T-cell (primary cell): ENCODE measurements around the gene MDFI. TPM values are rescaled to one million over a fixed set of nuclear protein-coding genes. Genes with fewer than 3 reads are reported as not detected.

Source experiments
- ATAC-seq, 4 experiments: fragments of 200-7000 bp in 3 of 4; fragments of 150-1000 bp in 1 of 4; cut with Tn5 transposase; replicated peaks in 1 of 4; 1 replicate in 3 of 4; 2 replicates in 1 of 4; pipeline ENCODE4 v1.10.0; 2021; ENCODE audit warnings: moderate library complexity in 3 of 4, mild to moderate bottlenecking in 2 of 4, moderate number of reproducible peaks in 1 of 4
- CTCF ChIA-PET, 2 donors: fragments of 300-600 bp; sonication (Branson Sonifier 250); formaldehyde crosslinking; loops; one replicate each; lab custom pipeline; 2022; ENCODE audit warnings: antibody characterized with exemption in 2 of 2; lab: Charles Lee
- POLR2A ChIA-PET, 2 donors: fragments of 300-600 bp; sonication (Branson Sonifier 250); formaldehyde crosslinking; loops; one replicate each; lab custom pipeline; 2022; ENCODE audit warnings: antibody characterized with exemption in 2 of 2; lab: Charles Lee
- DNase-seq, 35 experiments: peaks; one replicate each; pipeline versions ENCODE4 v3.0.0 to v3.0.0-alpha.2; 2013 to 2023
- H3K27ac ChIP-seq: one replicate; pipeline ENCODE4 v1.5.1; 2013; ENCODE audit warnings: low read length
- H3K27me3 ChIP-seq, 2 experiments: replicated peaks in 1 of 2; 1 replicate in 1 of 2; 2 replicates in 1 of 2; pipeline versions ENCODE4 v1.6.1 to v1.7.0; 2013; ENCODE audit warnings: low read length in 1 of 2, mixed read lengths in 1 of 2; ENCODE audit not compliant: control insufficient read depth in 2 of 2, insufficient read depth in 2 of 2; ENCODE audit errors: extremely low read depth in 1 of 2
- H3K36me3 ChIP-seq, 2 donors: 1 replicate in 1 of 2; 2 replicates in 1 of 2; pipeline versions ENCODE4 v1.6.1 to v1.7.0; 2013; ENCODE audit warnings: low read length in 1 of 2; ENCODE audit not compliant: control insufficient read depth in 2 of 2, insufficient read depth in 1 of 2; ENCODE audit errors: extremely low read depth in 1 of 2
- H3K4me1 ChIP-seq, 2 experiments: 1 replicate in 1 of 2; 2 replicates in 1 of 2; pipeline versions ENCODE4 v1.6.1 to v1.7.0; 2013; ENCODE audit warnings: low read length in 2 of 2, mixed read lengths in 1 of 2; ENCODE audit not compliant: insufficient read depth in 2 of 2, control insufficient read depth in 1 of 2; ENCODE audit errors: extremely low read depth in 1 of 2
- H3K4me3 ChIP-seq, 2 donors: 1 replicate in 1 of 2; 2 replicates in 1 of 2; pipeline versions ENCODE4 v1.5.1 to v1.7.0; 2013; ENCODE audit warnings: mild to moderate bottlenecking in 2 of 2, low read length in 1 of 2, moderate library complexity in 1 of 2; ENCODE audit not compliant: control insufficient read depth in 1 of 2; ENCODE audit errors: extremely low read depth in 1 of 2
- H3K9me3 ChIP-seq: 2 replicates; pipeline ENCODE4 v1.7.0; 2013
- H3K27ac Mint-ChIP-seq, 2 donors: one replicate each; pipeline ENCODE4 v1.8.0; 2020 to 2021; ENCODE audit warnings: mild to moderate bottlenecking in 2 of 2, mixed read lengths in 2 of 2
- H3K27me3 Mint-ChIP-seq, 2 donors: one replicate each; pipeline ENCODE4 v1.8.0; 2021 to 2022; ENCODE audit warnings: mixed read lengths in 2 of 2
- H3K36me3 Mint-ChIP-seq: one replicate; pipeline ENCODE4 v1.8.0; 2021; ENCODE audit warnings: mixed read lengths
- H3K4me1 Mint-ChIP-seq, 3 donors: one replicate each; pipeline ENCODE4 v1.8.0; 2020 to 2022; ENCODE audit warnings: mixed read lengths in 3 of 3, mild to moderate bottlenecking in 1 of 3
- H3K4me3 Mint-ChIP-seq, 3 donors: one replicate each; pipeline ENCODE4 v1.8.0; 2020 to 2022; ENCODE audit warnings: mild to moderate bottlenecking in 3 of 3, mixed read lengths in 3 of 3, moderate library complexity in 3 of 3
- H3K9me3 Mint-ChIP-seq, 3 donors: one replicate each; pipeline ENCODE4 v1.8.0; 2020 to 2022; ENCODE audit warnings: mixed read lengths in 3 of 3
- WGBS: methylation state at CpG from one replicate; pipeline ENCODE4 v1.1.5; 2013; ENCODE audit warnings: missing lambda C conversion rate; ENCODE audit not compliant: insufficient coverage; 5-methylcytosine and 5-hydroxymethylcytosine counted together
- total RNA-seq, 35 experiments: library from RNA in 6 of 35; stranded (reverse) in 6 of 35; fragments of 120-200 nt in 1 of 35; gene quantifications; one replicate each; pipeline versions ENCODE4 v1.2.1 to v1.2.4 and lab custom pipeline; 2013 to 2026

The MDFI gene
- total RNA-seq, 5 donors from 2014 or later (not counting 1 experiment from before 2014, with no cell fraction given) = not detected

DNA sequence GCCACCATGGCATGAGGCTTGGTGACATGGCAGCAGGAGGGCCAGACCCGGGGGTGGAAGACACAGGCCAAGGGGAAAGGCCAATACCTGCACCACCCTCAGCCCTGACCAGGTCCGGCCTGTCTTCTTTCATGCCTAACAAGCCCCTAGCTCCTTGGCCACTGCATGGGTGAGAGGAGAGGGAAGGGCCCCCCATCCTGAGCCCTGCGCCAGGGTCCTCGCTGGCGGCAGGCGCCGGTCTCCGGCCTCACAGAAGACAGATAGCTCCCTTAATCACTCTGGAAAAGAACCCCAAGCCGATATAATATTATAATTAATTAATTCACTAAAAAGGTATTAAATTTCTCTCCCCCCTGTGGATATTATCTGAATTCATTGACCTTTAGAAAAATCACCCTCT lies 41.4 kb downstream of the MDFI start:
- CTCF ChIA-PET = no interaction called here

GRCh38 chr6:41680182-41680965 lies 42.1 kb downstream of the MDFI start:
- Histone ChIP-seq H3K4me3 (no peak overlapping the region), H3K36me3 (peaks cover under 1 to 4% of the 10 kb centered on the region in 2 donors), H3K4me1 (peaks cover 0 to 21% of the 10 kb centered on the region in 2 experiments), H3K9me3 (no peaks in the 10 kb centered on the region), H3K27ac (no peak overlapping the region), H3K27me3 (peaks cover 0 to 36% of the 10 kb centered on the region in 2 experiments)
- DNase-seq = no peak
- Mint-ChIP-seq H3K27me3 (peaks cover 8 to 17% of the 10 kb centered on the region in 2 donors), H3K27ac (no peak overlapping the region), H3K9me3 (no peaks in the 10 kb centered on the region), H3K4me1 (peaks cover 8 to 18% (median 13%) of the 10 kb centered on the region in 3 donors), H3K36me3 (no peaks in the 10 kb centered on the region), H3K4me3 (no peak overlapping the region)
- no peak for ATAC-seq
- WGBS = 80% methylated on average over 9 of the region's 11 CpGs
- ChIA-PET CTCF (interaction anchor here in 1 of 2 donors (2.4 kb wide), 1 partner anchor 77 kb away, joined by 6 read pairs; no protein-coding TSS in a partner anchor), POLR2A (no interaction called here)

More for the DNA sequence above, 41.4 kb downstream of the MDFI start:
- no peaks in the 10 kb centered on the region for H3K36me3 Mint-ChIP-seq
- Histone ChIP-seq H3K4me3 (no peak overlapping the region), H3K9me3 (no peaks in the 10 kb centered on the region), H3K36me3 (no peaks in the 10 kb centered on the region), H3K27ac (no peak overlapping the region), H3K27me3 (peaks cover 0 to 43% of the 10 kb centered on the region in 2 experiments), H3K4me1 (peaks cover 0 to 21% of the 10 kb centered on the region in 2 experiments)
- POLR2A ChIA-PET = no interaction called here
- no peak for DNase-seq
- no peak for ATAC-seq
- no peaks in the 10 kb centered on the region for H3K9me3 Mint-ChIP-seq
- peaks cover 8 to 18% (median 13%) of the 10 kb centered on the region in 3 donors for H3K4me1 Mint-ChIP-seq
- no peak overlapping the region for H3K27ac Mint-ChIP-seq
- H3K4me3 Mint-ChIP-seq = no peak overlapping the region
- H3K27me3 Mint-ChIP-seq = peaks cover 11 to 17% of the 10 kb centered on the region in 2 donors
- 100% methylated on average over 1 of the region's 9 CpGs for WGBS

DNA sequence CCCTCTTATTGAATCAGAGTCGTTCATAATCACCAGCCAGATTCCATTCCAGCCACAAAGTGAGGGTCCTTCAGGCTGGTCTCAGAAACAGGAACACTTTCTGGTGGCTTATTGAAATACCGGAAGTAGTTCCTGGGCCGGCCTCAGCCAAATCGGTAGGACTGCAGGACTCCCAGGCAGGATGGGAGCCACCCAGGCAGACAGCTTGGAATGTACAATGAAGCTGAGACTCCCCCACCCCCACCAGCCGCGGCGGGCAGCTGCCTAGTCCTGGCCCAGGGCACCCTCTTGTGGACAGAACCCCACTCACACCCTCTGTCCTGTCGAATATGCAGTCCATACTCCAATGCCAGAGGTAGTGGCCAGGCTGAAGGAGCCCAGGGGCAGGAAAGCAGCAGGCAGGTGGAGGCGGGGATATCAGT lies 43.8 kb downstream of the MDFI start:
- Mint-ChIP-seq H3K27me3 (peaks cover 1 to 4% of the 10 kb centered on the region in 2 donors), H3K4me1 (peaks cover 8 to 18% (median 13%) of the 10 kb centered on the region in 3 donors), H3K27ac (peak overlapping the region in 1 of 2 donors; percentile 82), H3K4me3 (peak overlapping the region; percentile 77 to 80 (median 80)), H3K36me3 (no peaks in the 10 kb centered on the region), H3K9me3 (no peaks in the 10 kb centered on the region)
- WGBS = 13% methylated on average over 4 of the region's 9 CpGs
- CTCF ChIA-PET = interaction anchor here (0.5 to 2.4 kb wide), 3 partner anchors 79 to 590 kb away, joined by 4 to 11 read pairs (median 6); no protein-coding TSS in a partner anchor
- Histone ChIP-seq H3K4me1 (peaks cover 0 to 21% of the 10 kb centered on the region in 2 experiments), H3K27ac (no peak overlapping the region), H3K4me3 (no peak overlapping the region), H3K36me3 (peaks cover 9% of the 10 kb centered on the region in 2 donors), H3K27me3 (peaks cover 0 to 30% of the 10 kb centered on the region in 2 experiments), H3K9me3 (no peaks in the 10 kb centered on the region)
- POLR2A ChIA-PET = interaction anchor here in 1 of 2 donors (0.7 kb wide), 1 partner anchor 234 kb away, joined by 4 read pairs; no protein-coding TSS in a partner anchor
- ATAC-seq (peak; percentile 39 to 70 (median 46)), DNase-seq (peak; percentile 28 to 75 (median 59))

GRCh38 chr6:41682497-41683272 lies 44.4 kb downstream of the MDFI start:
- POLR2A ChIA-PET = no interaction called here
- peak overlapping the region in 1 of 2 donors; percentile 48 for H3K4me3 ChIP-seq

GRCh38 chr6:41683273-41683522 lies 44.9 kb downstream of the MDFI start:
- ATAC-seq (peak; percentile 26 to 62 (median 42)), DNase-seq (no peak)
- peaks cover 0 to 21% of the 10 kb centered on the region in 2 experiments for H3K4me1 ChIP-seq
- Mint-ChIP-seq H3K27ac (peak overlapping the region; percentile 76 to 82), H3K4me1 (peaks cover 8 to 18% (median 13%) of the 10 kb centered on the region in 3 donors), H3K27me3 (peaks cover 0 to 4% of the 10 kb centered on the region in 2 donors), H3K4me3 (peak overlapping the region; percentile 77 to 80 (median 80)), H3K9me3 (no peaks in the 10 kb centered on the region), H3K36me3 (peaks cover 4% of the 10 kb centered on the region)
- H3K4me3 ChIP-seq = peak overlapping the region; percentile 48 to 60
- peaks cover 0 to 22% of the 10 kb centered on the region in 2 experiments for H3K27me3 ChIP-seq
- CTCF ChIA-PET = interaction anchor here (0.5 to 1.8 kb wide), 9 partner anchors 24 to 1467 kb away, joined by 3 to 13 read pairs (median 5); no protein-coding TSS in a partner anchor
- 19% methylated on average over 18 of the region's 18 CpGs for WGBS
- POLR2A ChIA-PET = no interaction called here
- H3K27ac ChIP-seq = peak overlapping the region; percentile 7
- no peaks in the 10 kb centered on the region for H3K9me3 ChIP-seq
- H3K36me3 ChIP-seq = peaks cover 9 to 10% of the 10 kb centered on the region in 2 donors

More at GRCh38 chr6:41682497-41683272, 44.4 kb downstream of the MDFI start:
- no peak overlapping the region for H3K27ac ChIP-seq
- H3K9me3 ChIP-seq = no peaks in the 10 kb centered on the region
- peaks cover 0 to 24% of the 10 kb centered on the region in 2 experiments for H3K27me3 ChIP-seq
- peak; percentile 5 to 29 (median 9) for ATAC-seq
- Mint-ChIP-seq H3K4me3 (peak overlapping the region; percentile 77 to 80 (median 80)), H3K9me3 (no peaks in the 10 kb centered on the region), H3K4me1 (peaks cover 8 to 18% (median 13%) of the 10 kb centered on the region in 3 donors), H3K27ac (peak overlapping the region; percentile 76 to 82), H3K27me3 (peaks cover 0 to 4% of the 10 kb centered on the region in 2 donors), H3K36me3 (peaks cover 4% of the 10 kb centered on the region)
- CTCF ChIA-PET = interaction anchor here (0.5 to 2.4 kb wide), 11 partner anchors 23 to 1468 kb away, joined by 3 to 13 read pairs (median 5); no protein-coding TSS in a partner anchor
- peaks cover 0 to 21% of the 10 kb centered on the region in 2 experiments for H3K4me1 ChIP-seq
- H3K36me3 ChIP-seq = peaks cover 9 to 10% of the 10 kb centered on the region in 2 donors
- peak in 3 of 35 experiments; percentile 11 to 29 (median 16) for DNase-seq
- WGBS = 70% methylated on average over 21 of the region's 31 CpGs
